Measurements from ENCODE around the gene FRK.

The FRK gene

DNA sequence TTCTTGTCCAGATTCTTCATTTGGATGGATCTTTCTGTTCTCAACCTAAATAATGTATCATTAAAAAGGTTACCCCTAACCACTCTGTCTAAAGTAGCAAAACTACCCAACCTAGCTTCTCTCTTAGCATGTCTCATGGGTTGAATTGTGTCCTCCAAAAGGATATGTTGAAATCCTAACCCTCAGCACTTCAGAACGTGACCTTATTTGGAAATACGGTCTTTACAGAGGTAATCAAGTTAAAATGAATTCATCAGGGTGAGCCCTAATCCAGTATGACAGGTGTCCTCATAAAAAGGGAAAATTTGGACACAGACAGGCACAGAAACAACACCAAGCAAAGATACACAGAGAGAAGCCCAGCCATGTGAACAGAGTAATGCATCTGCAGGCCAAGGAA lies 6.1 kb upstream of the FRK start:
- in situ Hi-C loops (cut with HindIII; ENCODE audit: low sequenced_read_pairs) = no loop called here
- no peak for DNase-seq (ENCODE audit: low read depth, low spot score)
- no peak for TF ChIP-seq CTCF (IDR thresholded peaks at IDR 0.05; ENCODE audit: low read depth, low read length)

GRCh38 chr6:116064666-116065065 lies 4.0 kb upstream of the FRK start:
- TF ChIP-seq CTCF (IDR thresholded peaks at IDR 0.05; ENCODE audit: low read depth, low read length) = no peak
- no peak for DNase-seq (ENCODE audit: low read depth, low spot score)
- no peak overlapping the region for H3K4me3 ChIP-seq (ENCODE audit: low read depth, low read length)
- in situ Hi-C loops (cut with HindIII; ENCODE audit: low sequenced_read_pairs) = no loop called here

More for the DNA sequence above, 6.1 kb upstream of the FRK start:
- H3K4me3 ChIP-seq (ENCODE audit: low read depth, low read length) = no peak overlapping the region

GRCh38 chr6:116062496-116062895 lies 1.8 kb upstream of the FRK start:
- no peak for TF ChIP-seq CTCF (IDR thresholded peaks at IDR 0.05; ENCODE audit: low read depth, low read length)
- in situ Hi-C loops (cut with HindIII; ENCODE audit: low sequenced_read_pairs) = no loop called here
- H3K4me3 ChIP-seq (ENCODE audit: low read depth, low read length) = no peak overlapping the region
- no peak for DNase-seq (ENCODE audit: low read depth, low spot score)

- in situ Hi-C loops (cut with HindIII; ENCODE audit: low sequenced_read_pairs) = no loop called here
- no peak for TF ChIP-seq CTCF (IDR thresholded peaks at IDR 0.05; ENCODE audit: low read depth, low read length)
- H3K4me3 ChIP-seq (ENCODE audit: low read depth, low read length) = no peak overlapping the region
- peak; percentile 6 for DNase-seq (ENCODE audit: low read depth, low spot score)
Observed at GRCh38 chr6:116059713-116060571, 749 bp downstream of the FRK start.

DNA sequence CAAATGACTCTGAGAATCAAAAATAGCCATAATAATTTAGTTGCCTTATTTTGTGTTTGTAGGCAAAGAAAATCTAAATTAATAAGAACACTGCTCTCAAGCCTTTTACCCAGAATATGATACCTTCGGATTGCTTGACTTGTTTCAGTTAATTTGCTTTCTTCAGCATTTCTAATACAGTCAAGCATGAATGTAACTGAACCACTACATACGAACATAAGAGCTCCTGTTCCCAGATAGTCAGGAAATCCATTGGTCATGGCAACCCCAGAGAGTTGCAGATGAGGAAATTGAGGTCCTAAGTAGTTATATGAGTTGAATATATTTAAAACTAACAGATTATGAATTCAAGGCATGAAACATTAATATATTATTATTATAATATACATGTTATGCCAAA lies 2.9 kb downstream of the FRK start:
- DNase-seq (ENCODE audit: low read depth, low spot score) = no peak
- in situ Hi-C loops (cut with HindIII; ENCODE audit: low sequenced_read_pairs) = no loop called here
- no peak overlapping the region for H3K4me3 ChIP-seq (ENCODE audit: low read depth, low read length)
- no peak for TF ChIP-seq CTCF (IDR thresholded peaks at IDR 0.05; ENCODE audit: low read depth, low read length)

DNA sequence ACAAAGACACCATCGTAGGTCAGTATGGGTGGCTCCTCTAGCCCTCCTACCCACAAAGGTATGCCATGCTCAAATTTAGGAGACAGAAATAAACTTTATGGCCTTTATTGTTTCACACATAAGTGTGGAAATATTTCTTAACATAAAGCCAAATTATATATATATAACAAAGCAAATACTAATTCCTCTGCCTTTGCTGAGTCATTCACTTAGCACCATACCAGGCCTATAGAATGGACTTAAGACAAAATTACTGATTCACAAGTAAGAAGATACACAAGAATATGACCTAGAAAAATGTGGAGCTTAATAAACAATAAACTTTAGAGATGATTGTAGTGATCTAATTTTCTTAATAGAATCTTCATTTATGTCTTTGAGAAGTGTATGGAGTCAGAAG lies 5.2 kb downstream of the FRK start:
- TF ChIP-seq CTCF (IDR thresholded peaks at IDR 0.05; ENCODE audit: low read depth, low read length) = no peak
- DNase-seq (ENCODE audit: low read depth, low spot score) = no peak
- H3K4me3 ChIP-seq (ENCODE audit: low read depth, low read length) = no peak overlapping the region
- in situ Hi-C loops (cut with HindIII; ENCODE audit: low sequenced_read_pairs) = no loop called here
